NB4 (cell line): ENCODE data around the gene ANKRD30B.

ENCODE experiments used
- CTCF ChIP-seq: IDR thresholded peaks from one replicate; pipeline ENCODE4 v1.5.1; 2012; ENCODE audit warnings: low read depth, low read length
- POLR2A ChIP-seq: IDR thresholded peaks from 2 replicates; pipeline ENCODE4 v1.6.1; 2011; ENCODE audit warnings: mild to moderate bottlenecking; ENCODE audit not compliant: insufficient read length; ENCODE audit errors: extremely low read depth

GRCh38 chr18:14769381-14769780, 21.4 kb downstream of the ANKRD30B start:
- TF ChIP-seq CTCF (no peak), POLR2A (no peak)
